GM21737 (cell line): ENCODE data around the gene RSPO3.

Source experiments
- ATAC-seq: cut with Tn5 transposase; IDR thresholded peaks from one replicate; pipeline ENCODE4 v1.9.1; 2021; ENCODE audit warnings: mild to moderate bottlenecking, moderate library complexity; ENCODE audit not compliant: unreplicated experiment

Gene RSPO3

GRCh38 chr6:127154509-127154908 lies 36.0 kb downstream of the RSPO3 start:
- no peak for ATAC-seq

GRCh38 chr6:127160484-127160883 lies 42.0 kb downstream of the RSPO3 start:
- ATAC-seq = no peak

- no peak for ATAC-seq
These were observed 44.4 kb downstream of the RSPO3 start for GRCh38 chr6:127162836-127163235.

GRCh38 chr6:127164036-127164435 lies 45.6 kb downstream of the RSPO3 start:
- ATAC-seq = no peak

- ATAC-seq = no peak
These were observed 46.1 kb downstream of the RSPO3 start for GRCh38 chr6:127164565-127164964.

GRCh38 chr6:127173156-127173940 lies 54.9 kb downstream of the RSPO3 start:
- no peak for ATAC-seq

GRCh38 chr6:127176146-127176545 lies 57.7 kb downstream of the RSPO3 start:
- ATAC-seq = no peak

- ATAC-seq = no peak
These were observed 58.8 kb downstream of the RSPO3 start for GRCh38 chr6:127177030-127177922.

- no peak for ATAC-seq
These were observed 59.4 kb downstream of the RSPO3 start for GRCh38 chr6:127177923-127178231.

- ATAC-seq = no peak
These were observed 60.3 kb downstream of the RSPO3 start for GRCh38 chr6:127178746-127179145.

- ATAC-seq = no peak
These were observed 62.0 kb downstream of the RSPO3 start for GRCh38 chr6:127180426-127180825.

GRCh38 chr6:127182501-127182900 lies 64.0 kb downstream of the RSPO3 start:
- no peak for ATAC-seq

- no peak for ATAC-seq
These were observed 67.0 kb downstream of the RSPO3 start for GRCh38 chr6:127185437-127185995.

- ATAC-seq = no peak
These were observed 68.4 kb downstream of the RSPO3 start for GRCh38 chr6:127186889-127187288.

- no peak for ATAC-seq
These were observed 70.3 kb downstream of the RSPO3 start for GRCh38 chr6:127188744-127189143.

- ATAC-seq = no peak
These were observed 72.1 kb downstream of the RSPO3 start for GRCh38 chr6:127190552-127190951.

GRCh38 chr6:127191716-127192115 lies 73.2 kb downstream of the RSPO3 start:
- ATAC-seq = no peak

- no peak for ATAC-seq
These were observed 74.6 kb downstream of the RSPO3 start for GRCh38 chr6:127192911-127193541.

- ATAC-seq = no peak
These were observed 77.4 kb downstream of the RSPO3 start for GRCh38 chr6:127195833-127196232.

- no peak for ATAC-seq
These were observed 80.1 kb downstream of the RSPO3 start for GRCh38 chr6:127198549-127198948.

- no peak for ATAC-seq
These were observed 81.0 kb downstream of the RSPO3 start for GRCh38 chr6:127199470-127199869.
